HCT116 (cell line): ENCODE measurements around the gene MKI67. TPM values are rescaled to one million over a fixed set of nuclear protein-coding genes. Genes with fewer than 3 reads are reported as not detected.

Experiments
- ATAC-seq: fragments of 200-7000 bp; cut with Tn5 transposase; 2 replicates; pipeline ENCODE4 v1.9.1; 2020; ENCODE audit warnings: mild to moderate bottlenecking, moderate library complexity
- BruUV-seq: library from RNA; stranded (reverse); fragments of 400-500 nt; replicated peaks from 2 replicates; lab custom pipeline; 2021; lab: Mats Ljungman, UMichigan
- CTCF ChIA-PET: fragments of 300-600 bp; sonication (Branson Sonifier 250); formaldehyde crosslinking; loops from one replicate; lab custom pipeline; 2021; ENCODE audit warnings: antibody characterized with exemption; lab: Charles Lee
- POLR2A ChIA-PET: fragments of 300-600, 350-600 bp; sonication (Branson Sonifier 250); formaldehyde crosslinking; loops from one replicate; lab custom pipeline; 2021; ENCODE audit warnings: antibody characterized with exemption; lab: Charles Lee
- RAD21 ChIA-PET, 2 experiments: fragments of 300-600 bp; sonication (Branson Sonifier 250); formaldehyde crosslinking; loops; one replicate each; lab custom pipeline; 2023; ENCODE audit warnings: low total read pairs in 2 of 2; ENCODE audit not compliant: uncharacterized antibody in 2 of 2, unreplicated experiment in 2 of 2, low non-redundant PET in 1 of 2; lab: Charles Lee
- DNase-seq: peaks from one replicate; pipeline ENCODE4 v3.0.0-alpha.2; 2010; ENCODE audit warnings: low read depth, low spot score
- H2AFZ ChIP-seq: fragments of 200-600 bp; shearing (Covaris generic), sonication (generic); 2 replicates; pipeline ENCODE4 v1.6.1; 2017; ENCODE audit warnings: low read depth, mixed run types, mixed read lengths, antibody characterized with exemption, low read length; ENCODE audit not compliant: poor library complexity, severe bottlenecking
- H3K27ac ChIP-seq: 2 replicates; pipeline ENCODE4 v1.5.1; 2012; ENCODE audit warnings: low read depth, low read length
- H3K27me3 ChIP-seq: fragments of 200-600 bp; sonication (generic); 2 replicates; pipeline ENCODE4 v1.6.1; 2016; ENCODE audit warnings: mixed run types, low read length, mixed read lengths; ENCODE audit not compliant: insufficient read depth
- H3K36me3 ChIP-seq, 2 experiments: fragments of 200-500 bp in 1 of 2; fragments of 200-600 bp in 1 of 2; sonication (Bioruptor generic) in 1 of 2; sonication (generic) in 1 of 2; 2 replicates each; pipeline versions ENCODE4 v1.5.1 to v1.6.1; 2014 to 2016; ENCODE audit warnings: low read length in 2 of 2, inconsistent platforms in 1 of 2, mixed read lengths in 1 of 2, mixed run types in 1 of 2; ENCODE audit not compliant: insufficient read depth in 2 of 2, control insufficient read depth in 1 of 2
- H3K4me1 ChIP-seq, 2 experiments: fragments of 200-600 bp in 1 of 2; sonication (generic) in 1 of 2; 2 replicates each; pipeline versions ENCODE4 v1.5.1 to v1.6.1; 2012 to 2017; ENCODE audit warnings: low read length in 2 of 2, inconsistent platforms in 1 of 2, mild to moderate bottlenecking in 1 of 2, mixed read lengths in 1 of 2, mixed run types in 1 of 2, moderate library complexity in 1 of 2; ENCODE audit not compliant: insufficient read depth in 2 of 2, control insufficient read depth in 1 of 2
- H3K4me2 ChIP-seq: fragments of 200-600 bp; sonication (generic); 2 replicates; pipeline ENCODE4 v1.6.1; 2017; ENCODE audit warnings: mixed run types, low read length, mixed read lengths
- H3K4me3 ChIP-seq, 2 experiments: fragments of 200-600 bp in 1 of 2; sonication (generic) in 1 of 2; replicated peaks in 1 of 2; 2 replicates each; pipeline ENCODE4 v1.5.1; 2011 to 2016; ENCODE audit warnings: low read length in 2 of 2, control low read depth in 1 of 2, low read depth in 1 of 2, mild to moderate bottlenecking in 1 of 2, mixed read lengths in 1 of 2, mixed run types in 1 of 2
- H3K79me2 ChIP-seq: fragments of 200-600 bp; sonication (generic); 2 replicates; pipeline ENCODE4 v1.6.1; 2017; ENCODE audit warnings: mild to moderate bottlenecking, mixed run types, low read length, moderate library complexity, mixed read lengths; ENCODE audit not compliant: insufficient read depth
- H3K9ac ChIP-seq: fragments of 200-600 bp; sonication (generic); 2 replicates; pipeline ENCODE4 v1.6.1; 2016; ENCODE audit warnings: low read length, mixed read lengths
- H3K9me2 ChIP-seq: fragments of 200-600 bp; sonication (generic), shearing (Covaris generic); 2 replicates; pipeline ENCODE4 v1.6.1; 2017; ENCODE audit warnings: mixed run types, mild to moderate bottlenecking, moderate library complexity; ENCODE audit not compliant: insufficient read depth
- H3K9me3 ChIP-seq, 2 experiments: fragments of 200-500 bp in 1 of 2; fragments of 200-600 bp in 1 of 2; sonication (Bioruptor generic) in 1 of 2; sonication (generic) in 1 of 2; 2 replicates each; pipeline ENCODE4 v1.6.1; 2014 to 2017; ENCODE audit warnings: low read length in 2 of 2, mixed read lengths in 2 of 2, inconsistent platforms in 1 of 2, low read depth in 1 of 2, mild to moderate bottlenecking in 1 of 2, mixed run types in 1 of 2, moderate library complexity in 1 of 2; ENCODE audit not compliant: control insufficient read depth in 1 of 2, insufficient read depth in 1 of 2
- H4K20me1 ChIP-seq: fragments of 200-600 bp; sonication (generic), shearing (Covaris generic); 2 replicates; pipeline ENCODE4 v1.6.1; 2017; ENCODE audit warnings: mixed run types, mild to moderate bottlenecking, moderate library complexity; ENCODE audit not compliant: insufficient read depth
- CBX3 ChIP-seq: IDR thresholded peaks from 2 replicates; pipeline ENCODE4 v1.6.1; 2012; ENCODE audit warnings: low read depth
- ELF1 ChIP-seq: IDR thresholded peaks from 2 replicates; pipeline ENCODE4 v1.6.1; 2012; ENCODE audit warnings: low read depth, borderline replicate concordance
- EZH2 ChIP-seq: fragments of 200-600 bp; sonication (generic); IDR thresholded peaks from 2 replicates; pipeline ENCODE4 v1.6.1; 2017; ENCODE audit warnings: antibody characterized with exemption, mixed run types
- EZH2phosphoT487 ChIP-seq: fragments of 200-600 bp; IDR thresholded peaks from 2 replicates; pipeline ENCODE4 v1.6.1; 2018; ENCODE audit warnings: antibody characterized with exemption, borderline replicate concordance
- FOSL1 ChIP-seq: IDR thresholded peaks from 2 replicates; pipeline ENCODE4 v1.6.1; 2012; ENCODE audit warnings: low read depth
- JUND ChIP-seq: IDR thresholded peaks from 2 replicates; pipeline ENCODE4 v1.6.1; 2012
- POLR2A ChIP-seq: IDR thresholded peaks from 2 replicates; pipeline ENCODE4 v1.7.0; 2011; ENCODE audit warnings: borderline replicate concordance; ENCODE audit not compliant: insufficient read depth, insufficient read length; ENCODE audit errors: extremely low read depth
- SIN3A ChIP-seq: IDR thresholded peaks from 2 replicates; pipeline ENCODE4 v1.6.1; 2012; ENCODE audit warnings: low read depth
- SP1 ChIP-seq: IDR thresholded peaks from 2 replicates; pipeline ENCODE4 v1.6.1; 2012; ENCODE audit warnings: low read depth
- TCF7L2 ChIP-seq: IDR thresholded peaks from 2 replicates; pipeline ENCODE4 v1.7.0; 2011; ENCODE audit warnings: borderline replicate concordance, inconsistent platforms; ENCODE audit not compliant: insufficient read depth, insufficient read length; ENCODE audit errors: extremely low read depth
- ZFX ChIP-seq: fragments of 450-650 bp; IDR thresholded peaks from 2 replicates; pipeline ENCODE4 v1.6.1; 2017
- ZNF274 ChIP-seq: fragments of 200-500 bp; sonication (Bioruptor generic); IDR thresholded peaks from 2 replicates; pipeline ENCODE4 v1.6.1; 2014; ENCODE audit warnings: mild to moderate bottlenecking, low read depth, low read length, inconsistent platforms
- intact Hi-C: fragments of 100-400 bp; cut with micrococcal nuclease; formaldehyde crosslinking; loops from 2 replicates; pipeline ENCODE4 v1.10.0; 2022
- total RNA-seq: library from RNA; stranded (reverse); gene quantifications from one replicate; pipeline ENCODE4 v1.2.1, GENCODE V29; 2021; ENCODE audit not compliant: unreplicated experiment
- TF ChIP-seq, protein P1 (sequence below): IDR thresholded peaks from 2 replicates; pipeline ENCODE4 v1.6.1; 2012; ENCODE audit warnings: low read depth
- TF ChIP-seq, protein P2 (sequence below): IDR thresholded peaks from 2 replicates; pipeline ENCODE4 v1.6.1; 2011; ENCODE audit warnings: mild to moderate bottlenecking, low read length, moderate library complexity; ENCODE audit not compliant: insufficient replicate concordance; ENCODE audit errors: extremely low read depth
- TF ChIP-seq, protein P3 (sequence below): IDR thresholded peaks from 2 replicates; pipeline ENCODE4 v1.6.1; 2012
- TF ChIP-seq, protein P4 (sequence below), 3 experiments: fragments of 200-600 bp in 1 of 3; sonication (generic) in 1 of 3; IDR thresholded peaks in 2 of 3; conservative IDR thresholded peaks in 1 of 3; 2 replicates each; pipeline ENCODE4 v1.5.1; 2012 to 2017; ENCODE audit warnings: low read depth in 2 of 3, low read length in 2 of 3, antibody characterized with exemption in 1 of 3, borderline replicate concordance in 1 of 3, control low read depth in 1 of 3, mild to moderate bottlenecking in 1 of 3, mixed read lengths in 1 of 3, mixed run types in 1 of 3, moderate library complexity in 1 of 3; ENCODE audit not compliant: insufficient read depth in 1 of 3

Gene MKI67
- total RNA-seq, 1 experiment from 2014 or later = 202 TPM

DNA sequence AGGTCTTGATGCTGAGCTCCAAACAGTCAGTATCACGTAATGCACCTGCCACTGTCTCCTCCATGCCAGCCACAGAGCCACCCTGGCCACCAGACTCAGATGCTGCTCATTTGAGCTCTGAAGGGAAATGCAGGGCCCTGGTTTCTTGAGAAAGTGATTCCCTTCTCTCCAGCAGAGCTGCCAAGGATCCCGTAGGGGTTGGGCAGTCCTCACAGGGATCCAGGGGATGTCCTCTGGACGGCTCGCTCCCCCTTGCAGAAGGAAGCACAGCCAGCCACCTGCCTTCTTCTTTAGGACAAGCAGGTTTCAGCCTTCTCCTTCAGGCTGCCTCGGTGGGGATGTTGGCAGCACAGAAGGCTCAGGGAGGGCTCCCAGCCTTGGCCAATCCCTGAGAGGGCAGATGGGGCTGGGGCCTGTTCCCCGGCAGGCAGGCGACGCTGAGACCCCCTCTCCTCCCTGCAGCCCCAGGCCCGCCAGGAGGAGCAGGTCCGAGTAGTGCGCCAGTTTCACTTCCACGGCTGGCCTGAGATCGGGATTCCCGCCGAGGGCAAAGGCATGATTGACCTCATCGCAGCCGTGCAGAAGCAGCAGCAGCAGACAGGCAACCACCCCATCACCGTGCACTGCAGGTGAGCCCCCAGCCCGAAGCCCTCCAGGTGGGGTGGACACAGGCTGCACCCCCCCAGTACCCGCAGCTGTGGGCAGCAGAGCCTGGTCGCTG, 48.9 kb downstream of the MKI67 start (continued):
- TF ChIP-seq, protein P1, sequence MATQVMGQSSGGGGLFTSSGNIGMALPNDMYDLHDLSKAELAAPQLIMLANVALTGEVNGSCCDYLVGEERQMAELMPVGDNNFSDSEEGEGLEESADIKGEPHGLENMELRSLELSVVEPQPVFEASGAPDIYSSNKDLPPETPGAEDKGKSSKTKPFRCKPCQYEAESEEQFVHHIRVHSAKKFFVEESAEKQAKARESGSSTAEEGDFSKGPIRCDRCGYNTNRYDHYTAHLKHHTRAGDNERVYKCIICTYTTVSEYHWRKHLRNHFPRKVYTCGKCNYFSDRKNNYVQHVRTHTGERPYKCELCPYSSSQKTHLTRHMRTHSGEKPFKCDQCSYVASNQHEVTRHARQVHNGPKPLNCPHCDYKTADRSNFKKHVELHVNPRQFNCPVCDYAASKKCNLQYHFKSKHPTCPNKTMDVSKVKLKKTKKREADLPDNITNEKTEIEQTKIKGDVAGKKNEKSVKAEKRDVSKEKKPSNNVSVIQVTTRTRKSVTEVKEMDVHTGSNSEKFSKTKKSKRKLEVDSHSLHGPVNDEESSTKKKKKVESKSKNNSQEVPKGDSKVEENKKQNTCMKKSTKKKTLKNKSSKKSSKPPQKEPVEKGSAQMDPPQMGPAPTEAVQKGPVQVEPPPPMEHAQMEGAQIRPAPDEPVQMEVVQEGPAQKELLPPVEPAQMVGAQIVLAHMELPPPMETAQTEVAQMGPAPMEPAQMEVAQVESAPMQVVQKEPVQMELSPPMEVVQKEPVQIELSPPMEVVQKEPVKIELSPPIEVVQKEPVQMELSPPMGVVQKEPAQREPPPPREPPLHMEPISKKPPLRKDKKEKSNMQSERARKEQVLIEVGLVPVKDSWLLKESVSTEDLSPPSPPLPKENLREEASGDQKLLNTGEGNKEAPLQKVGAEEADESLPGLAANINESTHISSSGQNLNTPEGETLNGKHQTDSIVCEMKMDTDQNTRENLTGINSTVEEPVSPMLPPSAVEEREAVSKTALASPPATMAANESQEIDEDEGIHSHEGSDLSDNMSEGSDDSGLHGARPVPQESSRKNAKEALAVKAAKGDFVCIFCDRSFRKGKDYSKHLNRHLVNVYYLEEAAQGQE = no peak
- TF ChIP-seq JUND = no peak

DNA sequence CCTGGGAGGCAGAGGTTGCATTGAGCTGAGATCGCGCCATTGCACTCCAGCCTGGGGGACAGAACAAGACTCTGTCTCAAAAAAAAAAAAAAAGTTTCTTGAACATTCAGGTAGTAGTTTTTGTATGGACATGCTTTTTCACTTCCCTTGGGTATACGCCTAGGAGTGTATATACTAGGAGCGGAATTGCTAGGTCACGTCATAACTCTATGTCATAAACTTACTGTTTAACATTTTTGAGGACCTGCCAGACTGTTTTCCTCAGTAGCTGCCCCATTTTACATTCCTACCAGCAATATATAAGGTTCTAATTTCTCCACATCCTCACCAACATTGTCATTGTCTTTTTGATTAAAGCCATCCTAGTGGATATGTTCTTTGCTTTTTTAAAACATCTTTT, 51.6 kb downstream of the MKI67 start:
- POLR2A ChIA-PET = no interaction called here
- H2AFZ ChIP-seq = no peak overlapping the region
- intact Hi-C loops = no loop called here
- no peaks in the 10 kb centered on the region for H3K27me3 ChIP-seq
- CTCF ChIA-PET = interaction anchor here (1.2 kb wide), 1 partner anchor 39 kb away, joined by 4 read pairs; no protein-coding TSS in a partner anchor
- DNase-seq = no peak
- H3K4me2 ChIP-seq = no peak overlapping the region
- no peak overlapping the region for H3K4me3 ChIP-seq
- H3K79me2 ChIP-seq = no peaks in the 10 kb centered on the region
- RAD21 ChIA-PET = no interaction called here
- H3K9me3 ChIP-seq = no peaks in the 10 kb centered on the region
- peaks cover 0 to 4% of the 10 kb centered on the region in 2 experiments; a peak in 1 of 4 replicates for H3K4me1 ChIP-seq
- H3K9me2 ChIP-seq = no peaks in the 10 kb centered on the region
- H4K20me1 ChIP-seq = no peaks in the 10 kb centered on the region
- no peak for ATAC-seq
- H3K36me3 ChIP-seq = no peaks in the 10 kb centered on the region
- BruUV-seq = no TSS peak
- H3K27ac ChIP-seq = no peak overlapping the region
- H3K9ac ChIP-seq = no peak overlapping the region
- TF ChIP-seq ZFX (no peak), ELF1 (no peak), ZNF274 (no peak), TCF7L2 (no peak), SP1 (no peak), EZH2phosphoT487 (no peak), POLR2A (no peak), EZH2 (no peak), FOSL1 (no peak), SIN3A (no peak), CBX3 (no peak), JUND (no peak)
- TF ChIP-seq, protein P2, sequence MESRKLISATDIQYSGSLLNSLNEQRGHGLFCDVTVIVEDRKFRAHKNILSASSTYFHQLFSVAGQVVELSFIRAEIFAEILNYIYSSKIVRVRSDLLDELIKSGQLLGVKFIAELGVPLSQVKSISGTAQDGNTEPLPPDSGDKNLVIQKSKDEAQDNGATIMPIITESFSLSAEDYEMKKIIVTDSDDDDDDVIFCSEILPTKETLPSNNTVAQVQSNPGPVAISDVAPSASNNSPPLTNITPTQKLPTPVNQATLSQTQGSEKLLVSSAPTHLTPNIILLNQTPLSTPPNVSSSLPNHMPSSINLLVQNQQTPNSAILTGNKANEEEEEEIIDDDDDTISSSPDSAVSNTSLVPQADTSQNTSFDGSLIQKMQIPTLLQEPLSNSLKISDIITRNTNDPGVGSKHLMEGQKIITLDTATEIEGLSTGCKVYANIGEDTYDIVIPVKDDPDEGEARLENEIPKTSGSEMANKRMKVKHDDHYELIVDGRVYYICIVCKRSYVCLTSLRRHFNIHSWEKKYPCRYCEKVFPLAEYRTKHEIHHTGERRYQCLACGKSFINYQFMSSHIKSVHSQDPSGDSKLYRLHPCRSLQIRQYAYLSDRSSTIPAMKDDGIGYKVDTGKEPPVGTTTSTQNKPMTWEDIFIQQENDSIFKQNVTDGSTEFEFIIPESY = no peak
- TF ChIP-seq, protein P3, sequence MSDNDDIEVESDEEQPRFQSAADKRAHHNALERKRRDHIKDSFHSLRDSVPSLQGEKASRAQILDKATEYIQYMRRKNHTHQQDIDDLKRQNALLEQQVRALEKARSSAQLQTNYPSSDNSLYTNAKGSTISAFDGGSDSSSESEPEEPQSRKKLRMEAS = no peak
- TF ChIP-seq, protein P4, sequence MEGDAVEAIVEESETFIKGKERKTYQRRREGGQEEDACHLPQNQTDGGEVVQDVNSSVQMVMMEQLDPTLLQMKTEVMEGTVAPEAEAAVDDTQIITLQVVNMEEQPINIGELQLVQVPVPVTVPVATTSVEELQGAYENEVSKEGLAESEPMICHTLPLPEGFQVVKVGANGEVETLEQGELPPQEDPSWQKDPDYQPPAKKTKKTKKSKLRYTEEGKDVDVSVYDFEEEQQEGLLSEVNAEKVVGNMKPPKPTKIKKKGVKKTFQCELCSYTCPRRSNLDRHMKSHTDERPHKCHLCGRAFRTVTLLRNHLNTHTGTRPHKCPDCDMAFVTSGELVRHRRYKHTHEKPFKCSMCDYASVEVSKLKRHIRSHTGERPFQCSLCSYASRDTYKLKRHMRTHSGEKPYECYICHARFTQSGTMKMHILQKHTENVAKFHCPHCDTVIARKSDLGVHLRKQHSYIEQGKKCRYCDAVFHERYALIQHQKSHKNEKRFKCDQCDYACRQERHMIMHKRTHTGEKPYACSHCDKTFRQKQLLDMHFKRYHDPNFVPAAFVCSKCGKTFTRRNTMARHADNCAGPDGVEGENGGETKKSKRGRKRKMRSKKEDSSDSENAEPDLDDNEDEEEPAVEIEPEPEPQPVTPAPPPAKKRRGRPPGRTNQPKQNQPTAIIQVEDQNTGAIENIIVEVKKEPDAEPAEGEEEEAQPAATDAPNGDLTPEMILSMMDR (IDR thresholded peaks at IDR 0.05 in 2 of 3, conservative IDR thresholded peaks at IDR 0.05 in 1 of 3; ENCODE audit: borderline replicate concordance in 1 of 3, insufficient read depth in 1 of 3, low read depth in 2 of 3, low read length in 2 of 3) = no peak
